Measurements from ENCODE around the gene RUNX1.

DNA sequence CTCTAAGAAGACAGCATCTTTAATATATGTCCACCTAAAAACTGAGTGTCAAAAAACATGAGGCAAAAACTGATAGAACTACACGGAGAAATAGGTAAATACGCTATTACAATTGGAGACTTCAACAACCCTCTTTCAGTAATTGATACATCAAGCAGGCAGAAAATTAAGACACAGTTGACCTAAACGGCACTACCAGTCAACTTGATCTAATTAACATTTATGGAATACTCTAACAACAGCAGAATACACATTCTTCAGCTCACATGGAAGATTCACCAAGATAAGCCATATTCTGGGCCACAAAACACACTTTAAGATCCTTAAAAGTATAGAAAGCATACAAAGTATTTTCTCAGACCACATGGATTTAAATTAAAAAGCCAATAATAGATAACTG, 242.7 kb downstream of the RUNX1 start:
- TF ChIP-seq CTCF (IDR thresholded peaks at IDR 0.05; ENCODE audit: extremely low read depth in 1 of 2, insufficient read depth in 1 of 2, low read depth in 1 of 2, low read length in 2 of 2), result no peak
- no peak for TF ChIP-seq JUN (IDR thresholded peaks at IDR 0.05; ENCODE audit: borderline replicate concordance, insufficient read depth, insufficient read length, low read depth)
- TF ChIP-seq, protein P1, sequence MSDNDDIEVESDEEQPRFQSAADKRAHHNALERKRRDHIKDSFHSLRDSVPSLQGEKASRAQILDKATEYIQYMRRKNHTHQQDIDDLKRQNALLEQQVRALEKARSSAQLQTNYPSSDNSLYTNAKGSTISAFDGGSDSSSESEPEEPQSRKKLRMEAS (IDR thresholded peaks at IDR 0.05; ENCODE audit: insufficient read depth, insufficient read length), result no peak
- no peak for TF ChIP-seq POLR2A (IDR thresholded peaks at IDR 0.05; ENCODE audit: low read depth, low read length)
- TF ChIP-seq EZH2 (IDR thresholded peaks at IDR 0.05; ENCODE audit: borderline replicate concordance, low read depth, low read length, severe bottlenecking), result no peak
- TF ChIP-seq GATA2 (IDR thresholded peaks at IDR 0.05; ENCODE audit: insufficient read depth, insufficient read length, low read depth, low read length), result no peak

Measured in endothelial cell of umbilical vein (primary cell).